ENCODE results near the gene MAP3K4.

DNA sequence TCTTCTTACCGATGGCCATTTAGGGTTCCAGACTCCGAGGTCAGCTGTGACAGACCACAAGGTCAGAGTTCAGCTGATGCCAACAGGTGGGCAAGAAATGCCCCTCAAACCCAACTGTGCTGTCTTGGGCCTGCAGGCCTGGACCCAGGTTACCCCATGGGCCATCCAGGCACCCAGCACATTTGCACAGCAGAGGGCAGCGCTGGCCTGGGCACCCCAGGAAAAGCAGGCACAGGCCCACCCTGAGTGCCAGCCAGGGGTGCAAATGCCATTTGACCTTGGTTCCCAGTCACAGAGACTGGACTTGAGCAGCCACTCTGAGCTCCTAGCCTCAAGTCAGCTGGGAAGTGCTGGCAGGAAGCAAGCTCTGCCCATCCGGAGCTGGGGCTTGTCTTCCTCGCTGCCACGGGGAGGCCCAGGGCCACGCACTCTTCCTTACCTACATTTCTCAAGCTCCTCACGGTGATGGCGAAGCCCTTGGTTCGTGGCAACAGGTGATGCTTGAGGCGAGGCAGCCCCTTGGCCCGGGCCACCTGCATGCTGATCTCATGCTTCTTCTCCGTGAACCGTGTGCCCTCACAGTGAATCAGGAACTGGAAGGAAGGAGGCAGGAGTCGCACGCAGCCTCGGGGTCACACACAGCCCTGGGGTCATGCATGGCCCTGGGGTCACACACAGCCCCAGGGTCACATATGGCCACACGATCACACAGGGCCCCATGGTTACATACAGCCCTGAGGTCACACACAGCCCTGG lies 161.5 kb downstream of the MAP3K4 start:
- TF ChIP-seq POLR2AphosphoS5 (IDR thresholded peaks at IDR 0.05; ENCODE audit: low read depth, low read length) (no peak), CBX8 (IDR thresholded peaks at IDR 0.05; ENCODE audit: borderline replicate concordance, low read depth, low read length) (no peak), HDAC6 (IDR thresholded peaks at IDR 0.05; ENCODE audit: low read depth, low read length) (no peak), PHF8 (conservative IDR thresholded peaks at IDR 0.05; ENCODE audit: low read depth, low read length) (no peak), BACH1 (IDR thresholded peaks at IDR 0.05; ENCODE audit: low read length) (no peak), POLR2A (IDR thresholded peaks at IDR 0.05; ENCODE audit: control extremely low read depth in 1 of 2, low read depth in 2 of 2, low read length in 2 of 2) (no peak), EZH2 (IDR thresholded peaks at IDR 0.05; ENCODE audit: low read depth, low read length, severe bottlenecking) (no peak), RXRA (IDR thresholded peaks at IDR 0.05; ENCODE audit: insufficient read depth, low read depth, low read length) (no peak), TAF1 (IDR thresholded peaks at IDR 0.05; ENCODE audit: low read depth, low read length) (no peak)
- TF ChIP-seq, protein P1, sequence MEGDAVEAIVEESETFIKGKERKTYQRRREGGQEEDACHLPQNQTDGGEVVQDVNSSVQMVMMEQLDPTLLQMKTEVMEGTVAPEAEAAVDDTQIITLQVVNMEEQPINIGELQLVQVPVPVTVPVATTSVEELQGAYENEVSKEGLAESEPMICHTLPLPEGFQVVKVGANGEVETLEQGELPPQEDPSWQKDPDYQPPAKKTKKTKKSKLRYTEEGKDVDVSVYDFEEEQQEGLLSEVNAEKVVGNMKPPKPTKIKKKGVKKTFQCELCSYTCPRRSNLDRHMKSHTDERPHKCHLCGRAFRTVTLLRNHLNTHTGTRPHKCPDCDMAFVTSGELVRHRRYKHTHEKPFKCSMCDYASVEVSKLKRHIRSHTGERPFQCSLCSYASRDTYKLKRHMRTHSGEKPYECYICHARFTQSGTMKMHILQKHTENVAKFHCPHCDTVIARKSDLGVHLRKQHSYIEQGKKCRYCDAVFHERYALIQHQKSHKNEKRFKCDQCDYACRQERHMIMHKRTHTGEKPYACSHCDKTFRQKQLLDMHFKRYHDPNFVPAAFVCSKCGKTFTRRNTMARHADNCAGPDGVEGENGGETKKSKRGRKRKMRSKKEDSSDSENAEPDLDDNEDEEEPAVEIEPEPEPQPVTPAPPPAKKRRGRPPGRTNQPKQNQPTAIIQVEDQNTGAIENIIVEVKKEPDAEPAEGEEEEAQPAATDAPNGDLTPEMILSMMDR (IDR thresholded peaks at IDR 0.05; ENCODE audit: control extremely low read depth in 1 of 3, insufficient read depth in 1 of 3, low read depth in 1 of 3, low read length in 3 of 3): peak; percentile 38 to 51 (median 50); a peak in 3 of 4 replicates
- TF ChIP-seq, protein P2, sequence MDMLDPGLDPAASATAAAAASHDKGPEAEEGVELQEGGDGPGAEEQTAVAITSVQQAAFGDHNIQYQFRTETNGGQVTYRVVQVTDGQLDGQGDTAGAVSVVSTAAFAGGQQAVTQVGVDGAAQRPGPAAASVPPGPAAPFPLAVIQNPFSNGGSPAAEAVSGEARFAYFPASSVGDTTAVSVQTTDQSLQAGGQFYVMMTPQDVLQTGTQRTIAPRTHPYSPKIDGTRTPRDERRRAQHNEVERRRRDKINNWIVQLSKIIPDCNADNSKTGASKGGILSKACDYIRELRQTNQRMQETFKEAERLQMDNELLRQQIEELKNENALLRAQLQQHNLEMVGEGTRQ (IDR thresholded peaks at IDR 0.05; ENCODE audit: low read length): no peak
